Measurements from ENCODE around the gene ARHGAP10. TPM values are rescaled to one million over a fixed set of nuclear protein-coding genes. Genes with fewer than 3 reads are reported as not detected.

The ARHGAP10 gene
- total RNA-seq, 1 experiment from 2014 or later = 36.6 TPM

DNA sequence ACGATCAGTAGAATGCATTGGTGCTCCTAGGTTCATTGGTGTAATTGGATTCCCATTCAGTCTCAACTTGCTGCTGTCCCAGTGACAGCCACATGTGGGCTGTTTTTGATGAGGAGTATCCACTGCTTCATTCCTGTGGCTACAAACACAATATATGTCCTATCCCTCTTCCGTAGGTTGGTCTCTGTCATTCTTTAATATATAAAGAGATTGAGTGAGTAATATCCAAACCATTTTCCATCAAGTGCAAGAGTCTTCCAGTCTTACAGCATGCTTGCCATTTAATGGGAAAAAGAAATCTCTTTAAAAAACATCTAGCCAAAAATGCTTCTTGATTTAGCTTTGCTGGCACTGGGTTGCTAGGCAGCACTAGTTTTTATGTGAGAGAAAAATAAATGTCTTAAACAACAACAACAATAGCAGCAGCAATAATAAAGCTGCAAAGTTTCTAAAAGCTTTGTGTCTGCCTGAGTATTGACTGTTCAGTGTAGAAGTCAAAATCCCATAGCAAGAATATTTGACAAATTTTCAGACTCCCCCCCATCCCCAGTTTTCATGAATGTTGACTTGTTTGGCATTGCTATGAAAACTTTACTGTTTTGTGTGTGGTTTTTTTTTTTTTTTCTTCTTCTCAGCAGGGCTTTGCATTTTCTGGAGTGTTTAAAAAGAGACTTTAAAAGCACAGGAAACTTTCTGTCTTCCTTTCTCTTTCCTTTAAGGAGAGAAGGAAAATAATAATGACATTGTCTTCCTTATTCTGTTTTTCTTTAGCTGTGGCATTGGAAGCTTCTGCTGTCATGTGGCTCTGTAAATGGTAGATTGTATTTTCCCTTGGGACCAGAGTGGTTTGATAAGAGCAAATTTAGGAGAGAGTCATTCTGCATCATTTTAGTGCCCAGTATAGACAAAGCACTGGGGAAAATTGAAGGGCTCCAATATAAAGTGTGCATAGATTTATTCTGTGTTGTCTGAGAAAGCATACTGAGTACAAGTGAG is 244.3 kb downstream of the ARHGAP10 start:
- no peaks in the 10 kb centered on the region for H3K36me3 ChIP-seq (ENCODE audit: control insufficient read depth, insufficient read depth, low read length)
- no peaks in the 10 kb centered on the region for H3K4me1 ChIP-seq
- H3K27me3 ChIP-seq (replicated peaks; ENCODE audit: control insufficient read depth, insufficient read depth, low read length) = no peaks in the 10 kb centered on the region
- H3K27me3 Mint-ChIP-seq (ENCODE audit: insufficient read depth, unreplicated experiment) = no peaks in the 10 kb centered on the region
- H3K4me1 Mint-ChIP-seq (ENCODE audit: low read depth, unreplicated experiment) = no peaks in the 10 kb centered on the region
- no TSS peak for BruUV-seq (replicated peaks)
- no peaks in the 10 kb centered on the region for H3K9me3 ChIP-seq
- peaks cover 29% of the 10 kb centered on the region for H3K36me3 Mint-ChIP-seq (ENCODE audit: insufficient read depth, unreplicated experiment)
- intact Hi-C loops (cut with micrococcal nuclease; ENCODE audit: unreplicated experiment) = no loop called here
- H3K27ac Mint-ChIP-seq (ENCODE audit: unreplicated experiment) = no peak overlapping the region
- POLR2A ChIA-PET = no interaction called here
- CTCF ChIA-PET = interaction anchor here (0.6 kb wide), 1 partner anchor 694 kb away, joined by 3 read pairs; no protein-coding TSS in a partner anchor
- no peak overlapping the region for H3K4me3 ChIP-seq (ENCODE audit: low read depth, low read length)
- DNase-seq = no peak
- peaks cover 6% of the 10 kb centered on the region for H3K9me3 Mint-ChIP-seq (ENCODE audit: unreplicated experiment)
- H3K4me3 Mint-ChIP-seq (ENCODE audit: unreplicated experiment) = no peak overlapping the region
- TF ChIP-seq, protein P1, sequence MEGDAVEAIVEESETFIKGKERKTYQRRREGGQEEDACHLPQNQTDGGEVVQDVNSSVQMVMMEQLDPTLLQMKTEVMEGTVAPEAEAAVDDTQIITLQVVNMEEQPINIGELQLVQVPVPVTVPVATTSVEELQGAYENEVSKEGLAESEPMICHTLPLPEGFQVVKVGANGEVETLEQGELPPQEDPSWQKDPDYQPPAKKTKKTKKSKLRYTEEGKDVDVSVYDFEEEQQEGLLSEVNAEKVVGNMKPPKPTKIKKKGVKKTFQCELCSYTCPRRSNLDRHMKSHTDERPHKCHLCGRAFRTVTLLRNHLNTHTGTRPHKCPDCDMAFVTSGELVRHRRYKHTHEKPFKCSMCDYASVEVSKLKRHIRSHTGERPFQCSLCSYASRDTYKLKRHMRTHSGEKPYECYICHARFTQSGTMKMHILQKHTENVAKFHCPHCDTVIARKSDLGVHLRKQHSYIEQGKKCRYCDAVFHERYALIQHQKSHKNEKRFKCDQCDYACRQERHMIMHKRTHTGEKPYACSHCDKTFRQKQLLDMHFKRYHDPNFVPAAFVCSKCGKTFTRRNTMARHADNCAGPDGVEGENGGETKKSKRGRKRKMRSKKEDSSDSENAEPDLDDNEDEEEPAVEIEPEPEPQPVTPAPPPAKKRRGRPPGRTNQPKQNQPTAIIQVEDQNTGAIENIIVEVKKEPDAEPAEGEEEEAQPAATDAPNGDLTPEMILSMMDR (IDR thresholded peaks at IDR 0.05; ENCODE audit: insufficient read depth in 1 of 2, low read depth in 1 of 2, low read length in 1 of 2, severe bottlenecking in 1 of 2, unreplicated experiment in 1 of 2) = no peak

GRCh38 chr4:147980586-147980985 is 248.7 kb downstream of the ARHGAP10 start:
- no TSS peak for BruUV-seq (replicated peaks)
- Histone ChIP-seq H3K27me3 (replicated peaks; ENCODE audit: control insufficient read depth, insufficient read depth, low read length) (no peaks in the 10 kb centered on the region), H3K4me1 (0 out of 2 replicates have a peak, but pooled peaks cover 3% of the 10 kb centered on the region), H3K9me3 (no peaks in the 10 kb centered on the region), H3K36me3 (ENCODE audit: control insufficient read depth, insufficient read depth, low read length) (no peaks in the 10 kb centered on the region), H3K4me3 (ENCODE audit: low read depth, low read length) (no peak overlapping the region)
- ChIA-PET CTCF (no interaction called here), POLR2A (no interaction called here)
- Mint-ChIP-seq H3K9me3 (ENCODE audit: unreplicated experiment) (peaks cover 15% of the 10 kb centered on the region), H3K4me1 (ENCODE audit: low read depth, unreplicated experiment) (peaks cover 6% of the 10 kb centered on the region), H3K36me3 (ENCODE audit: insufficient read depth, unreplicated experiment) (peaks cover 14% of the 10 kb centered on the region), H3K27me3 (ENCODE audit: insufficient read depth, unreplicated experiment) (no peaks in the 10 kb centered on the region), H3K27ac (ENCODE audit: unreplicated experiment) (no peak overlapping the region), H3K4me3 (ENCODE audit: unreplicated experiment) (no peak overlapping the region)
- DNase-seq = no peak
- intact Hi-C loops (cut with micrococcal nuclease; ENCODE audit: unreplicated experiment) = no loop called here
- TF ChIP-seq, protein P1 (IDR thresholded peaks at IDR 0.05; ENCODE audit: insufficient read depth in 1 of 2, low read depth in 1 of 2, low read length in 1 of 2, severe bottlenecking in 1 of 2, unreplicated experiment in 1 of 2) = no peak

- intact Hi-C loops (cut with micrococcal nuclease; ENCODE audit: unreplicated experiment) = no loop called here
- Histone ChIP-seq H3K27me3 (replicated peaks; ENCODE audit: control insufficient read depth, insufficient read depth, low read length) (no peaks in the 10 kb centered on the region), H3K9me3 (no peaks in the 10 kb centered on the region), H3K4me3 (ENCODE audit: low read depth, low read length) (no peak overlapping the region), H3K36me3 (ENCODE audit: control insufficient read depth, insufficient read depth, low read length) (no peaks in the 10 kb centered on the region), H3K4me1 (0 out of 2 replicates have a peak, but pooled peaks cover 3% of the 10 kb centered on the region)
- Mint-ChIP-seq H3K27ac (ENCODE audit: unreplicated experiment) (no peak overlapping the region), H3K4me3 (ENCODE audit: unreplicated experiment) (no peak overlapping the region), H3K36me3 (ENCODE audit: insufficient read depth, unreplicated experiment) (peaks cover 14% of the 10 kb centered on the region), H3K27me3 (ENCODE audit: insufficient read depth, unreplicated experiment) (no peaks in the 10 kb centered on the region), H3K9me3 (ENCODE audit: unreplicated experiment) (peaks cover 15% of the 10 kb centered on the region), H3K4me1 (ENCODE audit: low read depth, unreplicated experiment) (peaks cover 6% of the 10 kb centered on the region)
- DNase-seq = no peak
- ChIA-PET CTCF (no interaction called here), POLR2A (no interaction called here)
- TF ChIP-seq, protein P1 (IDR thresholded peaks at IDR 0.05; ENCODE audit: insufficient read depth in 1 of 2, low read depth in 1 of 2, low read length in 1 of 2, severe bottlenecking in 1 of 2, unreplicated experiment in 1 of 2) = no peak
- no TSS peak for BruUV-seq (replicated peaks)
Observed at GRCh38 chr4:147981305-147981704, 249.4 kb downstream of the ARHGAP10 start.
